Uterus (tissue), 4 donors: ENCODE measurements around the gene SELPLG. TPM values are rescaled to one million over a fixed set of nuclear protein-coding genes. Genes with fewer than 3 reads are reported as not detected.
"Not testable (repeated sequence)": the region's sequence is repeated elsewhere in the genome, so short reads cannot be mapped to it uniquely, and the experiment has no call there.

ENCODE experiments used
- DNase-seq, 2 donors: peaks; one replicate each; pipeline ENCODE4 v3.0.0-alpha.2; 2019 to 2020
- H3K27ac ChIP-seq, 2 donors: fragments of 200-600 bp; sonication (generic); 1 replicate in 1 of 2; 2 replicates in 1 of 2; pipeline ENCODE4 v1.5.1; 2016 to 2018
- H3K27me3 ChIP-seq, 2 donors: fragments of 200-600 bp; sonication (generic); one replicate each; pipeline ENCODE4 v1.5.1; 2018 to 2019; ENCODE audit warnings: control low read depth in 1 of 2
- H3K36me3 ChIP-seq, 2 donors: fragments of 200-600 bp; sonication (generic); one replicate each; pipeline ENCODE4 v1.5.1; 2019; ENCODE audit warnings: control low read depth in 1 of 2
- H3K4me1 ChIP-seq, 2 donors: fragments of 200-600 bp; sonication (generic); one replicate each; pipeline ENCODE4 v1.5.1; 2018 to 2019; ENCODE audit warnings: control low read depth in 1 of 2
- H3K4me3 ChIP-seq, 2 donors: fragments of 200-600 bp; sonication (generic); 1 replicate in 1 of 2; 2 replicates in 1 of 2; pipeline ENCODE4 v1.5.1; 2018 to 2019; ENCODE audit warnings: mild to moderate bottlenecking in 1 of 2
- H3K9me3 ChIP-seq, 2 donors: fragments of 200-600 bp; sonication (generic); one replicate each; pipeline ENCODE4 v1.5.1; 2019; ENCODE audit warnings: control low read depth in 1 of 2
- POLR2A ChIP-seq, 2 donors: fragments of 450-650 bp; IDR thresholded peaks; one replicate each; pipeline ENCODE4 v1.6.1; 2016; ENCODE audit warnings: antibody characterized with exemption in 2 of 2, mild to moderate bottlenecking in 1 of 2, moderate library complexity in 1 of 2
- intact Hi-C: fragments of 100-400 bp; cut with DNase I; formaldehyde crosslinking; loops from one replicate; pipeline ENCODE4 v1.15.1; 2023; ENCODE audit warnings: low total_unique reads
- total RNA-seq, 4 donors: library from RNA; depleted of rRNA in 3 of 4; stranded (reverse); fragments of >200 nt in 3 of 4; gene quantifications; one replicate each; pipeline versions ENCODE4 v1.1.0 to v1.2.4, GENCODE V29; 2014 to 2023
- TF ChIP-seq, protein P1 (sequence below), 4 experiments: fragments of 200-600 bp in 2 of 4; fragments of 450-650 bp in 2 of 4; sonication (generic) in 2 of 4; IDR thresholded peaks; one replicate each; pipeline ENCODE4 v1.5.1; 2016 to 2019; ENCODE audit warnings: antibody characterized with exemption in 4 of 4, mild to moderate bottlenecking in 2 of 4, moderate library complexity in 1 of 4
- donor health status: DM: yes; HTN: yes; CAD: no.

SELPLG gene
- total RNA-seq, 4 donors from 2014 or later: 1.5 to 6.5 (median 2.9) TPM

DNA sequence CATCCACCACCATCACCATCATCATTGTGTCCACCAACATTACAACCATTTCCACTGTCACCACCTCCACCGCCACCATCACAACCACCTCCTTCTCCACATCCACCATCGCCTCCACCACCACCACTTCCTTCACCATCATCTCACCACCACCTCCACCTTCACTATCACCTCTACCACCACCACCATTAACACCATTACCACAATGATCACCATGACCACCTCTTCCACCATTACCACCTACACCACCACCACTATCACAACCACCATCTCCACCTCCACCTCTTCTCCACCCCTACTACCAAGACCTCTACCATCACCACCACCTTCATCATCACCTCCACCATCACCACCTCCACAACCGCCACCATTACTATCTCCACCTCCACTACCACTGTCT is 54.9 kb downstream of the SELPLG start:
- no peaks in the 10 kb centered on the region for H3K9me3 ChIP-seq
- intact Hi-C loops: no loop called here
- H3K4me1 ChIP-seq: peaks cover 0 to 4% of the 10 kb centered on the region in 2 donors
- H3K27ac ChIP-seq: no peak overlapping the region
- no peak for TF ChIP-seq POLR2A (IDR thresholded peaks at IDR 0.05)
- TF ChIP-seq, protein P1, sequence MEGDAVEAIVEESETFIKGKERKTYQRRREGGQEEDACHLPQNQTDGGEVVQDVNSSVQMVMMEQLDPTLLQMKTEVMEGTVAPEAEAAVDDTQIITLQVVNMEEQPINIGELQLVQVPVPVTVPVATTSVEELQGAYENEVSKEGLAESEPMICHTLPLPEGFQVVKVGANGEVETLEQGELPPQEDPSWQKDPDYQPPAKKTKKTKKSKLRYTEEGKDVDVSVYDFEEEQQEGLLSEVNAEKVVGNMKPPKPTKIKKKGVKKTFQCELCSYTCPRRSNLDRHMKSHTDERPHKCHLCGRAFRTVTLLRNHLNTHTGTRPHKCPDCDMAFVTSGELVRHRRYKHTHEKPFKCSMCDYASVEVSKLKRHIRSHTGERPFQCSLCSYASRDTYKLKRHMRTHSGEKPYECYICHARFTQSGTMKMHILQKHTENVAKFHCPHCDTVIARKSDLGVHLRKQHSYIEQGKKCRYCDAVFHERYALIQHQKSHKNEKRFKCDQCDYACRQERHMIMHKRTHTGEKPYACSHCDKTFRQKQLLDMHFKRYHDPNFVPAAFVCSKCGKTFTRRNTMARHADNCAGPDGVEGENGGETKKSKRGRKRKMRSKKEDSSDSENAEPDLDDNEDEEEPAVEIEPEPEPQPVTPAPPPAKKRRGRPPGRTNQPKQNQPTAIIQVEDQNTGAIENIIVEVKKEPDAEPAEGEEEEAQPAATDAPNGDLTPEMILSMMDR (IDR thresholded peaks at IDR 0.05): no peak
- H3K36me3 ChIP-seq: no peaks in the 10 kb centered on the region
- peak in 1 of 2 donors; percentile 7 for DNase-seq
- H3K4me3 ChIP-seq: no peak overlapping the region
- no peaks in the 10 kb centered on the region for H3K27me3 ChIP-seq

DNA sequence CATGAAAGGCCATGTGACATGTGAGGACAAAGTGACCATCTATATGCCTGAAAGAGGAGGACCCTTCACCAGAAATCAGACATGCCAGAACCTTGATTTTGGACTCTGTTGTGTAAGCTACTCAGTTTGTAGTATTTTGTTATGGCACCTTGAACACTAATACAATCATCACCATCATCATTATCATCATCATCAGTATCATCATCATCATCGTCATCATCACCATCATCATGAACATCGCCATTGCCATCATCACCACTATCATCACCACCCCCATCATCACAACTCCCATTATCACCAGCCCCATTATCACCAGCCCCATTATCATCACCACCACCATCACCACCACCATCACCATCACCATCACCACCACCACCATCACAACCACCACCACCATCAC is 55.4 kb downstream of the SELPLG start:
- TF ChIP-seq, protein P1 (IDR thresholded peaks at IDR 0.05): no peak
- TF ChIP-seq POLR2A (IDR thresholded peaks at IDR 0.05): no peak
- no peaks in the 10 kb centered on the region for H3K36me3 ChIP-seq
- H3K27me3 ChIP-seq: no peaks in the 10 kb centered on the region
- no peak overlapping the region for H3K4me3 ChIP-seq
- no peak overlapping the region for H3K27ac ChIP-seq
- no peak for DNase-seq
- no peaks in the 10 kb centered on the region for H3K9me3 ChIP-seq
- intact Hi-C loops: no loop called here
- peaks cover 0 to 4% of the 10 kb centered on the region in 2 donors for H3K4me1 ChIP-seq

DNA sequence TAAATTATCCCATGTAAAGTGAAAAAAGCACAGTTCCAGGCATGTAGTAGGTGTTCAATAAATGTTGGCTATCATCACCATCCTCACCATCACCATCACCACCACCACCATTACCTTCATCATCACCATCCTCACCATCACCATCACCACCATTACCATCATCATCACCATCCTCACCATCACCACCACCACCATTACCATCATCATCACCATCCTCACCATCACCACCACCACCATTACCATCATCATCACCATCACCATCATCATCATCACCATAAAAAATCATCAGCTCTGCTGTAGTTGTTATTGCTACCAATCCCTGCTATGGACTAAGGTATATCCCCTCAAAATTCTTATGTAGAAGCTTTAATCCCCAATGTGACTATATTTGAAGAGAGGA is 56.2 kb downstream of the SELPLG start:
- Histone ChIP-seq H3K9me3 (no peaks in the 10 kb centered on the region), H3K27ac (no peak overlapping the region), H3K4me1 (peaks cover 0 to 4% of the 10 kb centered on the region in 2 donors), H3K27me3 (no peaks in the 10 kb centered on the region), H3K36me3 (no peaks in the 10 kb centered on the region), H3K4me3 (no peak overlapping the region)
- TF ChIP-seq, protein P1 (IDR thresholded peaks at IDR 0.05): no peak
- no peak for TF ChIP-seq POLR2A (IDR thresholded peaks at IDR 0.05)
- intact Hi-C loops: no loop called here
- no peak for DNase-seq

DNA sequence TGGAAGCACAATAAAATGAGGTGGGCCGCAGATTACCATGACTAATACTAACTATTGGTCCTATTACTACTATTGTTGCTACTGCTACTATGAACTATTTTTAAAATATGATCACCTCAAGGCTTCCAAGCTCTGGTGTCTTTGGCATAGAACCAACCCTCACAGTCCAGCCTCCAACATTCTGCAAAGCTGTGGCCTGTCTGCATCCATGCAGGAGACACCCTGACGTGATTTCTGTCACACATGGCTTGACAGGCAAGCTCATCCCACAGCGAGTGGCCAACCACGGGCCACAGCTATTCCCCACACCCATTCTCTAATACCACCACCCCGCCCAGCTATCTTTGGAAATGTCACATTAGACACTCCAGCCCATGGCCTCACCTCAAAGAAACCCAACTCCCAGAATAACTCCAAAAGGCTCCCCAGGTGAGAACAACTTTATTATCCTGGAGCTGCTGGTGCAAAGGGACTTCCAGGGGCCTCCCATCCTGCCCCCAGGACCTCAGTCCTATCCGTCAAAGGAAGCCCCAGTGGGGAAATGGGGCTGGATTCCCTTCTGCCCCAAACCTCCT is 56.9 kb downstream of the SELPLG start:
- no peak overlapping the region for H3K27ac ChIP-seq
- H3K36me3 ChIP-seq: no peaks in the 10 kb centered on the region
- H3K4me1 ChIP-seq: peaks cover 0 to 4% of the 10 kb centered on the region in 2 donors
- H3K4me3 ChIP-seq: no peak overlapping the region
- H3K9me3 ChIP-seq: no peaks in the 10 kb centered on the region
- intact Hi-C loops: no loop called here
- DNase-seq: peak; percentile 1 to 6
- no peaks in the 10 kb centered on the region for H3K27me3 ChIP-seq
- TF ChIP-seq, protein P1 (IDR thresholded peaks at IDR 0.05): no peak
- TF ChIP-seq POLR2A (IDR thresholded peaks at IDR 0.05): no peak

DNA sequence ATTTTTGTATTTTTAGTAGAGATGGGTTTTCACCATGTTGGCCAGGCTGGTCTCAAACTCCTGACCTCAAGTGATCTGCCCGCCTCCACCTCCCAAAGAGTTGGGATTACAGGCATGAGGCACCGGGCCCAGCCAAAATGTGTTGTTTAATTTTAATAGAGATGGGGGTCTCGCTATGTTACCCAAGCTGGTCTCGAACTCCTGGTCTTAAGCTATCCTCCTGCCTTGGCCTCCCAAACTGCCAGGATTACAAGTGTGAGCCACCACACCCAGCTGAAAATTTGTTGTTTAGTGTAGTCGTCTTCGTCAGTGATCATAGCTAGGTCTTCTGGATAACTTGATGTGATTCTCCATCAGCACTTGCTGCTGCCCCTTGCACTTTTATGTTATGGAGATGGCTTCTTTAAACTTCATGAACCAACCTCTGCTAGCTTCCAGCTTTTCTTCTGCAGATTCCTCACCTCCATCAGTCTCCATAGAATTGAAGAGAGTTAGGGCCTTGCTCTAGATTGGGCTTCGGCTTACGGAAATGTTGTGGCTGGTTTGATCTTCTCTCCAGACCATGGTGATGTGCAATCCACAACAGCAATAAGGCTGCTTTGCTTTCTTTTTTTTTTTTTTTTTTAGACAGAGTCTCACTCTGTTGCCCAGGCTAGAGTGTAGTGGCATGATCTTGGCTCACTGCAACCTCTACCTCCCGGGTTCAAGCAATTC is 58.3 kb downstream of the SELPLG start:
- no peak for DNase-seq
- intact Hi-C loops: no loop called here
- no peak overlapping the region for H3K4me3 ChIP-seq
- no peak overlapping the region for H3K27ac ChIP-seq
- H3K27me3 ChIP-seq: no peaks in the 10 kb centered on the region
- no peaks in the 10 kb centered on the region for H3K36me3 ChIP-seq
- H3K9me3 ChIP-seq: no peaks in the 10 kb centered on the region
- no peaks in the 10 kb centered on the region for H3K4me1 ChIP-seq
- TF ChIP-seq POLR2A (IDR thresholded peaks at IDR 0.05): no peak
- TF ChIP-seq, protein P1 (IDR thresholded peaks at IDR 0.05): no peak

DNA sequence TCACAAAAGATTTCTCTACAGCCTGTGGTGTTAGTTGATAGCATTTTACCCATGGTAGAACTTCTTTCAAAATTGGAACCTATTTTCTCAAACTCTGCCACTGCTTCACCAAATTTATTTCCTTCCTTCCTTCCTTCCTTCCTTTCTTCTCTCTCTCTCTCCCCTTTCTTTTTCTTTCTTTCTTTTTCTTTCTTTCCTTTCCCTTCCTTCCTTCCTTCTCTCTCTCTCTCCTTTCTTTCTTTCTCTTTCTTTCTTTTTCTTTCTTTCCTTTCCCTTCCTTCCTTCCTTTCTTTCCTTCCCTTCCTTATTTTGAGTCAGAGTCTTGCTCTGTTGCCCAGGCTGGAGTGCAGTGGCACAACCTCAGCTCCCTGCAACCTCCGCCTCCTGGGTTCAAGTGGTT is 59.4 kb downstream of the SELPLG start:
- H3K4me3 ChIP-seq, intact Hi-C loops, H3K9me3 ChIP-seq, H3K27ac ChIP-seq, DNase-seq, H3K36me3 ChIP-seq, H3K4me1 ChIP-seq, H3K27me3 ChIP-seq: not testable (repeated sequence)
